Measurements from ENCODE around the gene PIPOX. TPM values are rescaled to one million over a fixed set of nuclear protein-coding genes. Genes with fewer than 3 reads are reported as not detected.
A peak's percentile ranks its signal among the peaks of the same experiment; 100 is the strongest.

The PIPOX gene
- total and polyA plus RNA-seq, 2 of the 13 experiments (the other 11 are each of a cell fraction or from before 2014, with no cell fraction given) = 87.3 to 154 TPM

DNA sequence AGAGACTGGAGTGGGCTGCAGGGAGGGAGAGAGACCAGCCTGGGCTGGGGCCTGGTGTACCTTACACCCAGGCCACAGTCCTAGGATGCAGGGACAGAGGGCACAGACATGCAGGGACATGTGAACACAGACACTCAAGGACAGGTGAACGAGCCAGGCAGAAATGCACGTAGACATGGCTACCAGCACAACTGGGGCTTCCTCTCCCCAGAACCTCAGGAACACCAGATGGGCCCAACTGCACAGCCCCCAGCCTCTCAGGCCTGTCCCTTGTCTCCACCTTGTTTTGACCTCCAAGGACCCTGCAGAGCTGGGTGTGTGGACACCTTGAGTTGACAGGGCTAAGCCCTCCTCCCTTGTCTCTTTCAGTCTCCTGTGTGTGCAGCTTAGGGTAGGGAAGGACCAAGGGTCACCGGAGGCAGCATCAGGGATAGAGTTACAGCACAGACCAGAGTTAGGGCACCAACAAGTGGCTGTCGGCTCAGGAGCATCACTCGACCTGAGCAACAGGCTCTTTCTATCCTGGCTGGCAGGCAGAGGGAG lies 46.3 kb upstream of the PIPOX start (continued):
- TF ChIP-seq ZNF292 (CRISPR knock-in tag; IDR thresholded peaks at IDR 0.05; ENCODE audit: borderline replicate concordance, low read depth) (peak; percentile 99), ZNF441 (CRISPR knock-in tag; IDR thresholded peaks at IDR 0.05; ENCODE audit: borderline replicate concordance) (peak; percentile 57; the same call in 1 of the 2 replicates), HOXD1 (CRISPR knock-in tag; IDR thresholded peaks at IDR 0.05) (no peak; the same call in 1 of the 2 replicates), RXRB (CRISPR knock-in tag; IDR thresholded peaks at IDR 0.05; ENCODE audit: borderline replicate concordance) (peak; percentile 49; the same call in 1 of the 2 replicates), SP2 (CRISPR knock-in tag; IDR thresholded peaks at IDR 0.05) (no peak; the same call in 1 of the 2 replicates), POLR2A (IDR thresholded peaks at IDR 0.05; ENCODE audit: insufficient read depth in 1 of 2, low read depth in 2 of 2, low read length in 2 of 2) (peak in 1 of 2 experiments; percentile 57; a peak in 1 of 4 replicates), TBX2 (CRISPR knock-in tag; IDR thresholded peaks at IDR 0.05; ENCODE audit: borderline replicate concordance) (peak; percentile 69; the same call in 1 of the 2 replicates), HDAC2 (CRISPR knock-in tag; IDR thresholded peaks at IDR 0.05) (peak; percentile 74; the same call in 1 of the 2 replicates), ZMYM2 (CRISPR knock-in tag; IDR thresholded peaks at IDR 0.05) (peak; percentile 92), FOXP1 (IDR thresholded peaks at IDR 0.05) (no peak), FOXP1 (CRISPR knock-in tag; IDR thresholded peaks at IDR 0.05) (0 out of 2 replicates have a peak, but pooled peaks have one; percentile 4), MIXL1 (CRISPR knock-in tag; IDR thresholded peaks at IDR 0.05) (0 out of 2 replicates have a peak, but pooled peaks have one; percentile 57), ZNF430 (CRISPR knock-in tag; IDR thresholded peaks at IDR 0.05) (peak; percentile 53; the same call in 1 of the 2 replicates), SALL1 (CRISPR knock-in tag; IDR thresholded peaks at IDR 0.05) (peak; percentile 69), LCORL (IDR thresholded peaks at IDR 0.05) (no peak), LCORL (CRISPR knock-in tag; IDR thresholded peaks at IDR 0.05) (peak; percentile 84)
- TF ChIP-seq, protein P1, sequence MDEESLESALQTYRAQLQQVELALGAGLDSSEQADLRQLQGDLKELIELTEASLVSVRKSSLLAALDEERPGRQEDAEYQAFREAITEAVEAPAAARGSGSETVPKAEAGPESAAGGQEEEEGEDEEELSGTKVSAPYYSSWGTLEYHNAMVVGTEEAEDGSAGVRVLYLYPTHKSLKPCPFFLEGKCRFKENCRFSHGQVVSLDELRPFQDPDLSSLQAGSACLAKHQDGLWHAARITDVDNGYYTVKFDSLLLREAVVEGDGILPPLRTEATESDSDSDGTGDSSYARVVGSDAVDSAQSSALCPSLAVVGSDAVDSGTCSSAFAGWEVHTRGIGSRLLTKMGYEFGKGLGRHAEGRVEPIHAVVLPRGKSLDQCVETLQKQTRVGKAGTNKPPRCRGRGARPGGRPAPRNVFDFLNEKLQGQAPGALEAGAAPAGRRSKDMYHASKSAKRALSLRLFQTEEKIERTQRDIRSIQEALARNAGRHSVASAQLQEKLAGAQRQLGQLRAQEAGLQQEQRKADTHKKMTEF (CRISPR knock-in tag; IDR thresholded peaks at IDR 0.05) = no peak
- TF ChIP-seq, protein P2, sequence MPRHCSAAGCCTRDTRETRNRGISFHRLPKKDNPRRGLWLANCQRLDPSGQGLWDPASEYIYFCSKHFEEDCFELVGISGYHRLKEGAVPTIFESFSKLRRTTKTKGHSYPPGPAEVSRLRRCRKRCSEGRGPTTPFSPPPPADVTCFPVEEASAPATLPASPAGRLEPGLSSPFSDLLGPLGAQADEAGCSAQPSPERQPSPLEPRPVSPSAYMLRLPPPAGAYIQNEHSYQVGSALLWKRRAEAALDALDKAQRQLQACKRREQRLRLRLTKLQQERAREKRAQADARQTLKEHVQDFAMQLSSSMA (CRISPR knock-in tag; IDR thresholded peaks at IDR 0.05) = 0 out of 2 replicates have a peak, but pooled peaks have one; percentile 66
- TF ChIP-seq, protein P3, sequence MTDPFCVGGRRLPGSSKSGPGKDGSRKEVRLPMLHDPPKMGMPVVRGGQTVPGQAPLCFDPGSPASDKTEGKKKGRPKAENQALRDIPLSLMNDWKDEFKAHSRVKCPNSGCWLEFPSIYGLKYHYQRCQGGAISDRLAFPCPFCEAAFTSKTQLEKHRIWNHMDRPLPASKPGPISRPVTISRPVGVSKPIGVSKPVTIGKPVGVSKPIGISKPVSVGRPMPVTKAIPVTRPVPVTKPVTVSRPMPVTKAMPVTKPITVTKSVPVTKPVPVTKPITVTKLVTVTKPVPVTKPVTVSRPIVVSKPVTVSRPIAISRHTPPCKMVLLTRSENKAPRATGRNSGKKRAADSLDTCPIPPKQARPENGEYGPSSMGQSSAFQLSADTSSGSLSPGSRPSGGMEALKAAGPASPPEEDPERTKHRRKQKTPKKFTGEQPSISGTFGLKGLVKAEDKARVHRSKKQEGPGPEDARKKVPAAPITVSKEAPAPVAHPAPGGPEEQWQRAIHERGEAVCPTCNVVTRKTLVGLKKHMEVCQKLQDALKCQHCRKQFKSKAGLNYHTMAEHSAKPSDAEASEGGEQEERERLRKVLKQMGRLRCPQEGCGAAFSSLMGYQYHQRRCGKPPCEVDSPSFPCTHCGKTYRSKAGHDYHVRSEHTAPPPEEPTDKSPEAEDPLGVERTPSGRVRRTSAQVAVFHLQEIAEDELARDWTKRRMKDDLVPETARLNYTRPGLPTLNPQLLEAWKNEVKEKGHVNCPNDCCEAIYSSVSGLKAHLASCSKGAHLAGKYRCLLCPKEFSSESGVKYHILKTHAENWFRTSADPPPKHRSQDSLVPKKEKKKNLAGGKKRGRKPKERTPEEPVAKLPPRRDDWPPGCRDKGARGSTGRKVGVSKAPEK (CRISPR knock-in tag; IDR thresholded peaks at IDR 0.05; ENCODE audit: borderline replicate concordance) = no peak
- TF ChIP-seq, protein P4, sequence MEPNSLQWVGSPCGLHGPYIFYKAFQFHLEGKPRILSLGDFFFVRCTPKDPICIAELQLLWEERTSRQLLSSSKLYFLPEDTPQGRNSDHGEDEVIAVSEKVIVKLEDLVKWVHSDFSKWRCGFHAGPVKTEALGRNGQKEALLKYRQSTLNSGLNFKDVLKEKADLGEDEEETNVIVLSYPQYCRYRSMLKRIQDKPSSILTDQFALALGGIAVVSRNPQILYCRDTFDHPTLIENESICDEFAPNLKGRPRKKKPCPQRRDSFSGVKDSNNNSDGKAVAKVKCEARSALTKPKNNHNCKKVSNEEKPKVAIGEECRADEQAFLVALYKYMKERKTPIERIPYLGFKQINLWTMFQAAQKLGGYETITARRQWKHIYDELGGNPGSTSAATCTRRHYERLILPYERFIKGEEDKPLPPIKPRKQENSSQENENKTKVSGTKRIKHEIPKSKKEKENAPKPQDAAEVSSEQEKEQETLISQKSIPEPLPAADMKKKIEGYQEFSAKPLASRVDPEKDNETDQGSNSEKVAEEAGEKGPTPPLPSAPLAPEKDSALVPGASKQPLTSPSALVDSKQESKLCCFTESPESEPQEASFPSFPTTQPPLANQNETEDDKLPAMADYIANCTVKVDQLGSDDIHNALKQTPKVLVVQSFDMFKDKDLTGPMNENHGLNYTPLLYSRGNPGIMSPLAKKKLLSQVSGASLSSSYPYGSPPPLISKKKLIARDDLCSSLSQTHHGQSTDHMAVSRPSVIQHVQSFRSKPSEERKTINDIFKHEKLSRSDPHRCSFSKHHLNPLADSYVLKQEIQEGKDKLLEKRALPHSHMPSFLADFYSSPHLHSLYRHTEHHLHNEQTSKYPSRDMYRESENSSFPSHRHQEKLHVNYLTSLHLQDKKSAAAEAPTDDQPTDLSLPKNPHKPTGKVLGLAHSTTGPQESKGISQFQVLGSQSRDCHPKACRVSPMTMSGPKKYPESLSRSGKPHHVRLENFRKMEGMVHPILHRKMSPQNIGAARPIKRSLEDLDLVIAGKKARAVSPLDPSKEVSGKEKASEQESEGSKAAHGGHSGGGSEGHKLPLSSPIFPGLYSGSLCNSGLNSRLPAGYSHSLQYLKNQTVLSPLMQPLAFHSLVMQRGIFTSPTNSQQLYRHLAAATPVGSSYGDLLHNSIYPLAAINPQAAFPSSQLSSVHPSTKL (CRISPR knock-in tag; IDR thresholded peaks at IDR 0.05) = peak; percentile 50
- TF ChIP-seq, protein P5, sequence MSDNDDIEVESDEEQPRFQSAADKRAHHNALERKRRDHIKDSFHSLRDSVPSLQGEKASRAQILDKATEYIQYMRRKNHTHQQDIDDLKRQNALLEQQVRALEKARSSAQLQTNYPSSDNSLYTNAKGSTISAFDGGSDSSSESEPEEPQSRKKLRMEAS (IDR thresholded peaks at IDR 0.05) = peak; percentile 79
